ENCODE measurements around the gene TP53BP1.

GRCh38 chr15:43541785-43542184, 48.8 kb upstream of the TP53BP1 start:
- TF ChIP-seq ZFP3 (CRISPR knock-in tag; IDR thresholded peaks at IDR 0.05) (no peak), ESRRG (CRISPR knock-in tag; IDR thresholded peaks at IDR 0.05) (no peak), OSR1 (CRISPR knock-in tag; IDR thresholded peaks at IDR 0.05) (no peak), CREB5 (CRISPR knock-in tag; IDR thresholded peaks at IDR 0.05; ENCODE audit: low read depth) (no peak), GLIS3 (CRISPR knock-in tag; IDR thresholded peaks at IDR 0.05) (no peak), ZNF70 (CRISPR knock-in tag; IDR thresholded peaks at IDR 0.05) (no peak), RARB (CRISPR knock-in tag; IDR thresholded peaks at IDR 0.05) (no peak), TCF4 (CRISPR knock-in tag; IDR thresholded peaks at IDR 0.05; ENCODE audit: borderline replicate concordance) (no peak), ZNF565 (CRISPR knock-in tag; conservative IDR thresholded peaks at IDR 0.05; ENCODE audit: low read depth) (no peak)
